Keratinocyte (primary cell): ENCODE results near the gene ABCC3. TPM values are rescaled to one million over a fixed set of nuclear protein-coding genes. Genes with fewer than 3 reads are reported as not detected.

ENCODE experiments used
- DNase-seq: peaks from one replicate; pipeline ENCODE4 v3.0.0-alpha.2; 2011; ENCODE audit warnings: low read depth, missing footprints, low spot score
- FAIRE-seq: peaks from 2 replicates; lab custom pipeline; 2011; peaks lifted over from hg19 to GRCh38; lab: Jason Lieb, UNC
- H2AFZ ChIP-seq: 2 replicates; pipeline ENCODE4 v1.6.0; 2012; ENCODE audit warnings: low read length, control low read depth, inconsistent platforms; ENCODE audit not compliant: control insufficient read depth
- H3K27ac ChIP-seq: 2 replicates; pipeline ENCODE4 v1.5.1; 2011; ENCODE audit warnings: low read length; ENCODE audit not compliant: control insufficient read depth, insufficient read depth
- H3K27me3 ChIP-seq: 3 replicates; pipeline ENCODE4 v1.6.0; 2011; ENCODE audit warnings: low read length; ENCODE audit not compliant: control insufficient read depth, insufficient read depth; ENCODE audit errors: extremely low read depth
- H3K36me3 ChIP-seq, 2 experiments: 2 replicates in 1 of 2; 3 replicates in 1 of 2; pipeline ENCODE4 v1.5.1; 2011; ENCODE audit warnings: low read length in 2 of 2, mild to moderate bottlenecking in 1 of 2; ENCODE audit not compliant: control insufficient read depth in 2 of 2, insufficient read depth in 2 of 2; ENCODE audit errors: extremely low read depth in 1 of 2
- H3K4me1 ChIP-seq: 3 replicates; pipeline ENCODE4 v1.5.1; 2011; ENCODE audit warnings: low read length; ENCODE audit not compliant: control insufficient read depth, insufficient read depth; ENCODE audit errors: extremely low read depth
- H3K4me2 ChIP-seq: 3 replicates; pipeline ENCODE4 v1.6.0; 2011; ENCODE audit warnings: low read depth, low read length; ENCODE audit not compliant: control insufficient read depth, insufficient read depth; ENCODE audit errors: extremely low read depth
- H3K4me3 ChIP-seq, 3 experiments: fragments of 200-600 bp in 1 of 3; sonication (generic) in 1 of 3; 2 replicates in 2 of 3; 3 replicates in 1 of 3; pipeline ENCODE4 v1.5.1; 2011 to 2016; ENCODE audit warnings: low read length in 3 of 3, mild to moderate bottlenecking in 3 of 3, control low read depth in 2 of 3, inconsistent platforms in 1 of 3, low read depth in 1 of 3, mixed read lengths in 1 of 3, mixed run types in 1 of 3, moderate library complexity in 1 of 3; ENCODE audit not compliant: control insufficient read depth in 2 of 3, insufficient read depth in 2 of 3; ENCODE audit errors: extremely low read depth in 1 of 3
- H3K79me2 ChIP-seq: 2 replicates; pipeline ENCODE4 v1.6.0; 2012; ENCODE audit warnings: low read length; ENCODE audit not compliant: control insufficient read depth, insufficient read depth
- H3K9ac ChIP-seq: 3 replicates; pipeline ENCODE4 v1.6.0; 2011; ENCODE audit warnings: low read length; ENCODE audit not compliant: control insufficient read depth, insufficient read depth; ENCODE audit errors: extremely low read depth
- H3K9me1 ChIP-seq: 3 replicates; pipeline ENCODE4 v1.6.0; 2011; ENCODE audit warnings: low read length; ENCODE audit not compliant: control insufficient read depth, insufficient read depth; ENCODE audit errors: extremely low read depth
- H3K9me3 ChIP-seq: 2 replicates; pipeline ENCODE4 v1.5.1; 2012; ENCODE audit warnings: low read depth, low read length; ENCODE audit not compliant: control insufficient read depth
- H4K20me1 ChIP-seq: 3 replicates; pipeline ENCODE4 v1.6.0; 2011; ENCODE audit warnings: low read length; ENCODE audit not compliant: control insufficient read depth, insufficient read depth; ENCODE audit errors: extremely low read depth
- CTCF ChIP-seq, 3 experiments: IDR thresholded peaks in 1 of 3; conservative IDR thresholded peaks in 1 of 3; optimal IDR thresholded peaks in 1 of 3; 2 replicates in 2 of 3; 3 replicates in 1 of 3; pipeline versions ENCODE3 to v1.5.1; 2011; ENCODE audit warnings: low read length in 3 of 3, mild to moderate bottlenecking in 3 of 3, moderate library complexity in 2 of 3, control low read depth in 1 of 3, inconsistent platforms in 1 of 3; ENCODE audit not compliant: insufficient read depth in 2 of 3; ENCODE audit errors: extremely low read depth in 1 of 3
- EZH2 ChIP-seq: IDR thresholded peaks from one replicate; pipeline ENCODE4 v1.6.1; 2012; ENCODE audit warnings: inconsistent platforms, mild to moderate bottlenecking, low read length, moderate library complexity
- dilution Hi-C: fragments of 300-500 bp; cut with MboI; formaldehyde crosslinking; loops from one replicate; pipeline ENCODE4 v1.7.0; 2020; ENCODE audit warnings: low sequenced_read_pairs; ENCODE audit not compliant: extremely low pct_ligation_motif_present
- polyA plus RNA-seq, 5 experiments: library from polyadenylated mRNA; depleted of rRNA in 3 of 5; stranded (reverse) in 3 of 5; stranded (forward) in 1 of 5; unstranded in 1 of 5; fragments of >200 nt; gene quantifications; 1 replicate in 1 of 5; 2 replicates in 3 of 5; 3 replicates in 1 of 5; pipeline versions ENCODE4 v1.2.1 to v1.2.3, GENCODE V29; 2011 to 2012; ENCODE audit warnings: missing spikeins in 2 of 5, low read depth in 1 of 5, low replicate concordance in 1 of 5

Gene ABCC3
- polyA plus RNA-seq, 1 donor (not counting 4 experiments of a cell fraction or from before 2014, with no cell fraction given): 41.7 TPM

- TF ChIP-seq CTCF (optimal IDR thresholded peaks at IDR 0.05 in 1 of 3, IDR thresholded peaks at IDR 0.05 in 1 of 3, conservative IDR thresholded peaks at IDR 0.05 in 1 of 3; ENCODE audit: extremely low read depth in 1 of 3, insufficient read depth in 2 of 3, low read length in 3 of 3) (no peak), EZH2 (no peak)
- peaks cover 0 to 13% of the 10 kb centered on the region in 2 experiments for H3K36me3 ChIP-seq
- peaks cover 17% of the 10 kb centered on the region for H3K4me1 ChIP-seq
- peaks cover 2% of the 10 kb centered on the region for H3K79me2 ChIP-seq
- H3K9me1 ChIP-seq: no peaks in the 10 kb centered on the region
- H2AFZ ChIP-seq: no peak overlapping the region
- H3K9me3 ChIP-seq: no peaks in the 10 kb centered on the region
- no peaks in the 10 kb centered on the region for H4K20me1 ChIP-seq
- H3K27ac ChIP-seq: no peak overlapping the region
- no peaks in the 10 kb centered on the region for H3K27me3 ChIP-seq
- H3K4me3 ChIP-seq: no peak overlapping the region
- no peak overlapping the region for H3K4me2 ChIP-seq
- DNase-seq: no peak
- no peak overlapping the region for H3K9ac ChIP-seq
- dilution Hi-C loops: no loop called here
- FAIRE-seq: no peak
Observed at GRCh38 chr17:50656509-50656908, 21.8 kb downstream of the ABCC3 start.

GRCh38 chr17:50657054-50657453 is 22.4 kb downstream of the ABCC3 start:
- peaks cover 0 to 13% of the 10 kb centered on the region in 2 experiments for H3K36me3 ChIP-seq
- H3K9me1 ChIP-seq: no peaks in the 10 kb centered on the region
- H2AFZ ChIP-seq: no peak overlapping the region
- no peaks in the 10 kb centered on the region for H3K9me3 ChIP-seq
- FAIRE-seq (no peak), DNase-seq (no peak)
- H3K4me1 ChIP-seq: peaks cover 23% of the 10 kb centered on the region
- no peak overlapping the region for H3K4me3 ChIP-seq
- H3K9ac ChIP-seq: no peak overlapping the region
- no peaks in the 10 kb centered on the region for H4K20me1 ChIP-seq
- TF ChIP-seq CTCF (optimal IDR thresholded peaks at IDR 0.05 in 1 of 3, IDR thresholded peaks at IDR 0.05 in 1 of 3, conservative IDR thresholded peaks at IDR 0.05 in 1 of 3; ENCODE audit: extremely low read depth in 1 of 3, insufficient read depth in 2 of 3, low read length in 3 of 3) (no peak), EZH2 (no peak)
- no peaks in the 10 kb centered on the region for H3K27me3 ChIP-seq
- dilution Hi-C loops: no loop called here
- no peak overlapping the region for H3K4me2 ChIP-seq
- H3K79me2 ChIP-seq: peaks cover 2% of the 10 kb centered on the region
- no peak overlapping the region for H3K27ac ChIP-seq
